PC-9 (cell line): ENCODE results near the gene SVOP.
"Not testable (repeated sequence)": the region's sequence is repeated elsewhere in the genome, so short reads cannot be mapped to it uniquely, and the experiment has no call there.

Experiments used
- EZH2 ChIP-seq: fragments of 200-600 bp; sonication (generic); IDR thresholded peaks from 2 replicates; pipeline ENCODE4 v1.8.0; 2017; ENCODE audit warnings: antibody characterized with exemption, low read depth
- TF ChIP-seq, protein P1 (sequence below): fragments of 200-600 bp; sonication (generic); conservative IDR thresholded peaks from 2 replicates; pipeline ENCODE4 v1.6.1; 2017; ENCODE audit warnings: mixed run types, antibody characterized with exemption, mild to moderate bottlenecking, moderate library complexity

- not testable (repeated sequence) for TF ChIP-seq EZH2
- TF ChIP-seq, protein P1, sequence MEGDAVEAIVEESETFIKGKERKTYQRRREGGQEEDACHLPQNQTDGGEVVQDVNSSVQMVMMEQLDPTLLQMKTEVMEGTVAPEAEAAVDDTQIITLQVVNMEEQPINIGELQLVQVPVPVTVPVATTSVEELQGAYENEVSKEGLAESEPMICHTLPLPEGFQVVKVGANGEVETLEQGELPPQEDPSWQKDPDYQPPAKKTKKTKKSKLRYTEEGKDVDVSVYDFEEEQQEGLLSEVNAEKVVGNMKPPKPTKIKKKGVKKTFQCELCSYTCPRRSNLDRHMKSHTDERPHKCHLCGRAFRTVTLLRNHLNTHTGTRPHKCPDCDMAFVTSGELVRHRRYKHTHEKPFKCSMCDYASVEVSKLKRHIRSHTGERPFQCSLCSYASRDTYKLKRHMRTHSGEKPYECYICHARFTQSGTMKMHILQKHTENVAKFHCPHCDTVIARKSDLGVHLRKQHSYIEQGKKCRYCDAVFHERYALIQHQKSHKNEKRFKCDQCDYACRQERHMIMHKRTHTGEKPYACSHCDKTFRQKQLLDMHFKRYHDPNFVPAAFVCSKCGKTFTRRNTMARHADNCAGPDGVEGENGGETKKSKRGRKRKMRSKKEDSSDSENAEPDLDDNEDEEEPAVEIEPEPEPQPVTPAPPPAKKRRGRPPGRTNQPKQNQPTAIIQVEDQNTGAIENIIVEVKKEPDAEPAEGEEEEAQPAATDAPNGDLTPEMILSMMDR = not testable (repeated sequence)
Measured at GRCh38 chr12:109048706-109049105, 27.8 kb upstream of the SVOP start.
